Endothelial cell of umbilical vein (primary cell): ENCODE results near the gene ACTL7B.
"Not testable (repeated sequence)": the region's sequence is repeated elsewhere in the genome, so short reads cannot be mapped to it uniquely, and the experiment has no call there.

Source experiments
- CTCF ChIP-seq, 2 donors: IDR thresholded peaks; 1 replicate in 1 of 2; 2 replicates in 1 of 2; pipeline ENCODE4 v1.5.1; 2011; ENCODE audit warnings: low read length in 2 of 2, mild to moderate bottlenecking in 2 of 2, moderate library complexity in 2 of 2, control low read depth in 1 of 2, inconsistent platforms in 1 of 2, low read depth in 1 of 2; ENCODE audit not compliant: insufficient read depth in 1 of 2; ENCODE audit errors: extremely low read depth in 1 of 2
- EZH2 ChIP-seq: IDR thresholded peaks from 2 replicates; pipeline ENCODE4 v1.6.1; 2012; ENCODE audit warnings: borderline replicate concordance, low read depth, mild to moderate bottlenecking, moderate library complexity, low read length, inconsistent platforms; ENCODE audit not compliant: severe bottlenecking
- GATA2 ChIP-seq: IDR thresholded peaks from 2 replicates; pipeline ENCODE4 v1.7.0; 2011; ENCODE audit warnings: low read depth, mild to moderate bottlenecking, moderate library complexity, mixed read lengths, low read length; ENCODE audit not compliant: insufficient read length, insufficient read depth
- JUN ChIP-seq: IDR thresholded peaks from 2 replicates; pipeline ENCODE4 v1.6.1; 2011; ENCODE audit warnings: borderline replicate concordance, low read depth; ENCODE audit not compliant: insufficient read length, insufficient read depth
- MAX ChIP-seq: IDR thresholded peaks from 2 replicates; pipeline ENCODE4 v1.6.1; 2011; ENCODE audit not compliant: insufficient read depth, insufficient read length
- POLR2A ChIP-seq: IDR thresholded peaks from 2 replicates; pipeline ENCODE4 v1.6.1; 2012; ENCODE audit warnings: low read depth, mild to moderate bottlenecking, control low read depth, low read length
- POLR2AphosphoS5 ChIP-seq: IDR thresholded peaks from 2 replicates; pipeline ENCODE4 v1.6.1; 2012; ENCODE audit warnings: low read depth, mild to moderate bottlenecking, control low read depth, low read length, moderate library complexity; ENCODE audit not compliant: insufficient read depth

- TF ChIP-seq POLR2A; MAX; EZH2; CTCF (IDR thresholded peaks at IDR 0.05; ENCODE audit: extremely low read depth in 1 of 2, insufficient read depth in 1 of 2, low read depth in 1 of 2, low read length in 2 of 2); JUN; POLR2AphosphoS5; GATA2: not testable (repeated sequence)
These were observed 30.9 kb upstream of the ACTL7B start for GRCh38 chr9:108886594-108887271.
